CD4-positive, alpha-beta T cell treated with Interferon alpha-2 for 1 hour (primary cell): ENCODE data around the gene MACROD2.

Experiments used
- DNase-seq, 2 donors: peaks; one replicate each; pipeline ENCODE4 v3.0.0-alpha.2; 2020 to 2022

Gene MACROD2

GRCh38 chr20:14342918-14343317 is 347.6 kb downstream of the MACROD2 start:
- DNase-seq = no peak

- DNase-seq = no peak
Observed at GRCh38 chr20:14343491-14344065, 348.3 kb downstream of the MACROD2 start.

- DNase-seq = no peak
Observed at GRCh38 chr20:14344746-14345145, 349.4 kb downstream of the MACROD2 start.

- no peak for DNase-seq
Observed at GRCh38 chr20:14355791-14356190, 360.5 kb downstream of the MACROD2 start.

GRCh38 chr20:14360416-14360815 is 365.1 kb downstream of the MACROD2 start:
- no peak for DNase-seq

GRCh38 chr20:14361509-14362345 is 366.4 kb downstream of the MACROD2 start:
- no peak for DNase-seq

- DNase-seq = no peak
Observed at GRCh38 chr20:14374196-14374595, 378.9 kb downstream of the MACROD2 start.

GRCh38 chr20:14375416-14375985 is 380.2 kb downstream of the MACROD2 start:
- DNase-seq = no peak

- no peak for DNase-seq
Observed at GRCh38 chr20:14378326-14378725, 383.0 kb downstream of the MACROD2 start.

GRCh38 chr20:14383335-14383734 is 388.0 kb downstream of the MACROD2 start:
- no peak for DNase-seq

GRCh38 chr20:14384416-14385175 is 389.3 kb downstream of the MACROD2 start:
- no peak for DNase-seq

GRCh38 chr20:14385176-14385740 is 389.9 kb downstream of the MACROD2 start:
- DNase-seq = no peak

GRCh38 chr20:14386726-14387125 is 391.4 kb downstream of the MACROD2 start:
- DNase-seq = no peak

GRCh38 chr20:14401479-14402138 is 406.3 kb downstream of the MACROD2 start:
- DNase-seq = no peak

GRCh38 chr20:14404515-14404914 is 409.2 kb downstream of the MACROD2 start:
- DNase-seq = no peak

GRCh38 chr20:14406495-14406894 is 411.2 kb downstream of the MACROD2 start:
- no peak for DNase-seq

- DNase-seq = no peak
Observed at GRCh38 chr20:14407336-14407735, 412.0 kb downstream of the MACROD2 start.

- no peak for DNase-seq
Observed at GRCh38 chr20:14410869-14411555, 415.7 kb downstream of the MACROD2 start.

- DNase-seq = no peak
Observed at GRCh38 chr20:14412065-14412681, 416.9 kb downstream of the MACROD2 start.

- DNase-seq = no peak
Observed at GRCh38 chr20:14413835-14414234, 418.5 kb downstream of the MACROD2 start.

- DNase-seq = no peak
Observed at GRCh38 chr20:14414560-14414959, 419.2 kb downstream of the MACROD2 start.
